ENCODE measurements around the gene AFF2. TPM values are rescaled to one million over a fixed set of nuclear protein-coding genes. Genes with fewer than 3 reads are reported as not detected.

Gene AFF2
- total RNA-seq, 3 donors from 2014 or later (not counting 1 experiment from before 2014, with no cell fraction given): 0.24 to 4.8 (median 0.79) TPM

- no peak for DNase-seq
- Mint-ChIP-seq H3K9me3 (peaks cover 4 to 12% of the 10 kb centered on the region in 2 donors), H3K36me3 (no peaks in the 10 kb centered on the region)
These were observed 172.1 kb downstream of the AFF2 start for GRCh38 chrX:148672517-148672916.

DNA sequence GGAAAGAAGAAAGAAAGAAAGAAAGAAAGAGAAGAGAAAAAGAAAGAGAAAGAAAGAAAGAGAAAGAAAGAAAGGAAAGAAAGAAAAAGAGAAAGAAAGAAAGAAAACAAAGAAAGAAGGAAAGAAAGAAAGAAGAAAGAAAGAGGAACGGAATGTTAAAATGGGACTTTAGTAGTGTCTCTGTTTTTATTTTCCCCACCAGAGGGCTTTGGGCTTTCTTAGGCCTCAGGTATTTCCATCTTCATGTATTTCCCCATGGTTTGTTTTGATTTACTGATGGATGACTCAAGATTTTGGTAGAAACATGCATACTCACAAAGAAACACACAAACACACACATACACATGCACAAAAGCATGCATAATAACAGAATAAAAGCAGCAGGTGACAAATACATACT lies 181.2 kb downstream of the AFF2 start:
- Histone ChIP-seq H3K9me3 (ENCODE audit: control insufficient read depth, insufficient read depth, low read length) (no peaks in the 10 kb centered on the region), H3K4me3 (ENCODE audit: low read length) (no peak overlapping the region), H3K36me3 (ENCODE audit: control insufficient read depth, insufficient read depth, low read length) (no peaks in the 10 kb centered on the region), H3K4me1 (ENCODE audit: control insufficient read depth, insufficient read depth, low read length) (no peaks in the 10 kb centered on the region), H3K27ac (ENCODE audit: low read length) (no peak overlapping the region), H3K27me3 (ENCODE audit: control insufficient read depth, insufficient read depth, low read length) (no peaks in the 10 kb centered on the region)
- TF ChIP-seq, protein P1, sequence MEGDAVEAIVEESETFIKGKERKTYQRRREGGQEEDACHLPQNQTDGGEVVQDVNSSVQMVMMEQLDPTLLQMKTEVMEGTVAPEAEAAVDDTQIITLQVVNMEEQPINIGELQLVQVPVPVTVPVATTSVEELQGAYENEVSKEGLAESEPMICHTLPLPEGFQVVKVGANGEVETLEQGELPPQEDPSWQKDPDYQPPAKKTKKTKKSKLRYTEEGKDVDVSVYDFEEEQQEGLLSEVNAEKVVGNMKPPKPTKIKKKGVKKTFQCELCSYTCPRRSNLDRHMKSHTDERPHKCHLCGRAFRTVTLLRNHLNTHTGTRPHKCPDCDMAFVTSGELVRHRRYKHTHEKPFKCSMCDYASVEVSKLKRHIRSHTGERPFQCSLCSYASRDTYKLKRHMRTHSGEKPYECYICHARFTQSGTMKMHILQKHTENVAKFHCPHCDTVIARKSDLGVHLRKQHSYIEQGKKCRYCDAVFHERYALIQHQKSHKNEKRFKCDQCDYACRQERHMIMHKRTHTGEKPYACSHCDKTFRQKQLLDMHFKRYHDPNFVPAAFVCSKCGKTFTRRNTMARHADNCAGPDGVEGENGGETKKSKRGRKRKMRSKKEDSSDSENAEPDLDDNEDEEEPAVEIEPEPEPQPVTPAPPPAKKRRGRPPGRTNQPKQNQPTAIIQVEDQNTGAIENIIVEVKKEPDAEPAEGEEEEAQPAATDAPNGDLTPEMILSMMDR (IDR thresholded peaks at IDR 0.05): no peak
- DNase-seq (no peak), ATAC-seq (no peak)
- H3K27me3 Mint-ChIP-seq (ENCODE audit: low read depth in 2 of 2): no peaks in the 10 kb centered on the region
- intact Hi-C loops (cut with micrococcal nuclease): no loop called here
- H3K4me1 Mint-ChIP-seq: no peaks in the 10 kb centered on the region
- 100% methylated on average over 1 of the region's 1 CpG for WGBS (ENCODE audit: insufficient coverage)
- H3K4me3 Mint-ChIP-seq: no peak overlapping the region
- H3K9me3 Mint-ChIP-seq: peaks cover 0 to 5% of the 10 kb centered on the region in 2 donors
- H3K27ac Mint-ChIP-seq: no peak overlapping the region
- H3K36me3 Mint-ChIP-seq: no peaks in the 10 kb centered on the region

More at GRCh38 chrX:148672517-148672916, 172.1 kb downstream of the AFF2 start:
- H3K4me1 ChIP-seq (ENCODE audit: control insufficient read depth, insufficient read depth, low read length): no peaks in the 10 kb centered on the region
- Mint-ChIP-seq H3K27ac (no peak overlapping the region), H3K27me3 (ENCODE audit: low read depth in 2 of 2) (no peaks in the 10 kb centered on the region), H3K4me3 (no peak overlapping the region), H3K4me1 (no peaks in the 10 kb centered on the region)
- no peak overlapping the region for H3K4me3 ChIP-seq (ENCODE audit: low read length)
- ATAC-seq: no peak
- no peak overlapping the region for H3K27ac ChIP-seq (ENCODE audit: low read length)
- peaks cover 8% of the 10 kb centered on the region for H3K9me3 ChIP-seq (ENCODE audit: control insufficient read depth, insufficient read depth, low read length)
- no peaks in the 10 kb centered on the region for H3K27me3 ChIP-seq (ENCODE audit: control insufficient read depth, insufficient read depth, low read length)
- intact Hi-C loops (cut with micrococcal nuclease): no loop called here
- H3K36me3 ChIP-seq (ENCODE audit: control insufficient read depth, insufficient read depth, low read length): no peaks in the 10 kb centered on the region
- TF ChIP-seq, protein P1 (IDR thresholded peaks at IDR 0.05): no peak
- WGBS (ENCODE audit: insufficient coverage): no CpG with 5 or more reads among the region's 2 CpGs

DNA sequence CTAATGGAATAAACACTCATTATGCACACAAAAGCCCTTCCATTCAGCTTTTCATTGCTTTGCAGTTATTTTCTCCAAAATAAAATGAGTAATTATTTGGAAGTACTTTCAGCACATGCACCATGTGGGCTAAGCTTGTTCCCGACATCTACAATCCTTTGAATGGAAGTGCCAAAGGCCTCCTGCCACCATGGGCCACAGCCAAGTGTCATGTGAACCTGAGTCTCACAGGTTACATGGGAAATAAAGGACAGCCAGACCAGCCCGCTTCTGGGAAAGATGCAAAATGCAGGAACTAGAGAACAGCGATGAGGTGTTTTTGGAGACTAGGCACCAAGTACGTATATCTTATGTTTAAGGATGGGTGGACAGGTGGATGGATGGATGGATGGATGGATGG lies 181.8 kb downstream of the AFF2 start:
- ATAC-seq (no peak), DNase-seq (no peak)
- no peak overlapping the region for H3K4me3 Mint-ChIP-seq
- no peaks in the 10 kb centered on the region for H3K9me3 ChIP-seq (ENCODE audit: control insufficient read depth, insufficient read depth, low read length)
- intact Hi-C loops (cut with micrococcal nuclease): no loop called here
- no peaks in the 10 kb centered on the region for H3K27me3 Mint-ChIP-seq (ENCODE audit: low read depth in 2 of 2)
- H3K36me3 ChIP-seq (ENCODE audit: control insufficient read depth, insufficient read depth, low read length): no peaks in the 10 kb centered on the region
- H3K4me1 ChIP-seq (ENCODE audit: control insufficient read depth, insufficient read depth, low read length): no peaks in the 10 kb centered on the region
- no peaks in the 10 kb centered on the region for H3K27me3 ChIP-seq (ENCODE audit: control insufficient read depth, insufficient read depth, low read length)
- no peaks in the 10 kb centered on the region for H3K36me3 Mint-ChIP-seq
- no peaks in the 10 kb centered on the region for H3K4me1 Mint-ChIP-seq
- H3K27ac Mint-ChIP-seq: no peak overlapping the region
- H3K4me3 ChIP-seq (ENCODE audit: low read length): no peak overlapping the region
- TF ChIP-seq, protein P1 (IDR thresholded peaks at IDR 0.05): no peak
- H3K27ac ChIP-seq (ENCODE audit: low read length): no peak overlapping the region
- peaks cover 0 to 3% of the 10 kb centered on the region in 2 donors for H3K9me3 Mint-ChIP-seq
- 94% methylated on average over 4 of the region's 4 CpGs for WGBS (ENCODE audit: insufficient coverage)

GRCh38 chrX:148691456-148691855 lies 191.0 kb downstream of the AFF2 start:
- 86% methylated on average over 1 of the region's 2 CpGs for WGBS (ENCODE audit: insufficient coverage)
- DNase-seq: no peak
- Mint-ChIP-seq H3K27me3 (ENCODE audit: low read depth in 2 of 2) (no peaks in the 10 kb centered on the region), H3K9me3 (no peaks in the 10 kb centered on the region), H3K27ac (no peak overlapping the region), H3K4me1 (no peaks in the 10 kb centered on the region), H3K36me3 (no peaks in the 10 kb centered on the region), H3K4me3 (no peak overlapping the region)
- no peaks in the 10 kb centered on the region for H3K9me3 ChIP-seq (ENCODE audit: control insufficient read depth, insufficient read depth, low read length)
- no peak for ATAC-seq
- no peaks in the 10 kb centered on the region for H3K27me3 ChIP-seq (ENCODE audit: control insufficient read depth, insufficient read depth, low read length)
- TF ChIP-seq, protein P1 (IDR thresholded peaks at IDR 0.05): no peak
- no peak overlapping the region for H3K4me3 ChIP-seq (ENCODE audit: low read length)
- H3K36me3 ChIP-seq (ENCODE audit: control insufficient read depth, insufficient read depth, low read length): no peaks in the 10 kb centered on the region
- intact Hi-C loops (cut with micrococcal nuclease): no loop called here
- no peak overlapping the region for H3K27ac ChIP-seq (ENCODE audit: low read length)
- no peaks in the 10 kb centered on the region for H3K4me1 ChIP-seq (ENCODE audit: control insufficient read depth, insufficient read depth, low read length)
